Measurements from ENCODE around the gene COL4A1.

Gene COL4A1

DNA sequence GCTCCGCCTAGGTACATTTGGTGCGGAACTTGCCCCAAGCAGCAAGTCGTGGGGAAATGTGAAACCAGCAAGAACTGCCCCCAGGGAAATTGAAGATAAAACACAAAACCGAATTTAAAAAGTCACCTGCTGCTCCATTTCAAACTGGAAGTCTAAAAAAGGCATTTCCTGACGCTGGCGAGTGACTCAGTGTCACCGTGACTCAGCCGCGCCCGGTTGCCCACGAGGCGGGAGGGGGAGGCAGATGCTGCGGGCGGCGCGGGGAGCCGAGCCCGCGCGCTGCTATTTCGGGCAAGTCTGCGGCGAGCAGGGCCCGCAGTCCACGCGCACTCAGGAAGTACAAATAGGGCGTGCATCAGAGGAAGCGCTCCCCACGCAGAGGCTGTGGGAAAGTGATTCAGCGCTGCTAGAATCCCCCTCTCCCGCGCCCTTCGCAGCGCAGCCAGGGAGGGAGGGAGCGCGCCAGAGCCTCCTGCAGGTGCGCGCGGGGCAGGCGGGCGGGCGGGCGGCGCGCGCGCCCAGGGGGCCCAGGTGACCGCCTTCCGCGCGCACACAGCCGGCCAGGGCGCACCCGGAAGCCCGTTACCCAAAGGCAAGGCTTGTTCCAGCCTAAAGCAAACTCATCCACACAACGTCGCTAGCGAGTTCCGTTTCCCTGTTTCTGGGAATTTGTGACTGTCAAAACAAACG lies 168.8 kb downstream of the COL4A1 start:
- TF ChIP-seq POLR2AphosphoS5 (IDR thresholded peaks at IDR 0.05; ENCODE audit: low read depth, low read length) (no peak), FOXP2 (optimal IDR thresholded peaks at IDR 0.05; ENCODE audit: borderline replicate concordance, extremely low read depth, extremely low read length, insufficient read depth) (no peak), TAF1 (IDR thresholded peaks at IDR 0.05; ENCODE audit: borderline replicate concordance, insufficient read depth, low read length) (no peak), SIN3A (IDR thresholded peaks at IDR 0.05; ENCODE audit: borderline replicate concordance, insufficient read depth, low read length) (no peak)
- TF ChIP-seq, protein P1, sequence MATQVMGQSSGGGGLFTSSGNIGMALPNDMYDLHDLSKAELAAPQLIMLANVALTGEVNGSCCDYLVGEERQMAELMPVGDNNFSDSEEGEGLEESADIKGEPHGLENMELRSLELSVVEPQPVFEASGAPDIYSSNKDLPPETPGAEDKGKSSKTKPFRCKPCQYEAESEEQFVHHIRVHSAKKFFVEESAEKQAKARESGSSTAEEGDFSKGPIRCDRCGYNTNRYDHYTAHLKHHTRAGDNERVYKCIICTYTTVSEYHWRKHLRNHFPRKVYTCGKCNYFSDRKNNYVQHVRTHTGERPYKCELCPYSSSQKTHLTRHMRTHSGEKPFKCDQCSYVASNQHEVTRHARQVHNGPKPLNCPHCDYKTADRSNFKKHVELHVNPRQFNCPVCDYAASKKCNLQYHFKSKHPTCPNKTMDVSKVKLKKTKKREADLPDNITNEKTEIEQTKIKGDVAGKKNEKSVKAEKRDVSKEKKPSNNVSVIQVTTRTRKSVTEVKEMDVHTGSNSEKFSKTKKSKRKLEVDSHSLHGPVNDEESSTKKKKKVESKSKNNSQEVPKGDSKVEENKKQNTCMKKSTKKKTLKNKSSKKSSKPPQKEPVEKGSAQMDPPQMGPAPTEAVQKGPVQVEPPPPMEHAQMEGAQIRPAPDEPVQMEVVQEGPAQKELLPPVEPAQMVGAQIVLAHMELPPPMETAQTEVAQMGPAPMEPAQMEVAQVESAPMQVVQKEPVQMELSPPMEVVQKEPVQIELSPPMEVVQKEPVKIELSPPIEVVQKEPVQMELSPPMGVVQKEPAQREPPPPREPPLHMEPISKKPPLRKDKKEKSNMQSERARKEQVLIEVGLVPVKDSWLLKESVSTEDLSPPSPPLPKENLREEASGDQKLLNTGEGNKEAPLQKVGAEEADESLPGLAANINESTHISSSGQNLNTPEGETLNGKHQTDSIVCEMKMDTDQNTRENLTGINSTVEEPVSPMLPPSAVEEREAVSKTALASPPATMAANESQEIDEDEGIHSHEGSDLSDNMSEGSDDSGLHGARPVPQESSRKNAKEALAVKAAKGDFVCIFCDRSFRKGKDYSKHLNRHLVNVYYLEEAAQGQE (IDR thresholded peaks at IDR 0.05; ENCODE audit: insufficient read depth in 1 of 2, low read depth in 2 of 2, low read length in 2 of 2) = no peak

DNA sequence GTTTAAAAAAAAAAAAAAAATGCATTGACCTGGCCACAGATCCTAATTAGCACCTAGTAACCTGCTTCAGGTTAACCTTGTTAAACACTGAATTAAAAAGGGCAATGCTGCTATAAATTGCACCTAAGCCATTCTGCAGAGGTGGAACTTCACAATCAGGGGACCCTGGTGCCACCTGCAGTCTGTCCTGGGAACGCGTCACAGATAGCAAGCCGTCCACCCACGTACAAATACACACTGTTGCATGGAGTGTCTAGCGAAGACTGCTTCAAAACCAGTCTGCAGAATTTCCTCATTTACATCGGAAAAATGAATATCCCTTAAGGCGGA lies 169.3 kb downstream of the COL4A1 start:
- TF ChIP-seq, protein P1 (IDR thresholded peaks at IDR 0.05; ENCODE audit: insufficient read depth in 1 of 2, low read depth in 2 of 2, low read length in 2 of 2) = no peak
- TF ChIP-seq FOXP2 (optimal IDR thresholded peaks at IDR 0.05; ENCODE audit: borderline replicate concordance, extremely low read depth, extremely low read length, insufficient read depth) (no peak), POLR2AphosphoS5 (IDR thresholded peaks at IDR 0.05; ENCODE audit: low read depth, low read length) (no peak), SIN3A (IDR thresholded peaks at IDR 0.05; ENCODE audit: borderline replicate concordance, insufficient read depth, low read length) (no peak), TAF1 (IDR thresholded peaks at IDR 0.05; ENCODE audit: borderline replicate concordance, insufficient read depth, low read length) (no peak)

DNA sequence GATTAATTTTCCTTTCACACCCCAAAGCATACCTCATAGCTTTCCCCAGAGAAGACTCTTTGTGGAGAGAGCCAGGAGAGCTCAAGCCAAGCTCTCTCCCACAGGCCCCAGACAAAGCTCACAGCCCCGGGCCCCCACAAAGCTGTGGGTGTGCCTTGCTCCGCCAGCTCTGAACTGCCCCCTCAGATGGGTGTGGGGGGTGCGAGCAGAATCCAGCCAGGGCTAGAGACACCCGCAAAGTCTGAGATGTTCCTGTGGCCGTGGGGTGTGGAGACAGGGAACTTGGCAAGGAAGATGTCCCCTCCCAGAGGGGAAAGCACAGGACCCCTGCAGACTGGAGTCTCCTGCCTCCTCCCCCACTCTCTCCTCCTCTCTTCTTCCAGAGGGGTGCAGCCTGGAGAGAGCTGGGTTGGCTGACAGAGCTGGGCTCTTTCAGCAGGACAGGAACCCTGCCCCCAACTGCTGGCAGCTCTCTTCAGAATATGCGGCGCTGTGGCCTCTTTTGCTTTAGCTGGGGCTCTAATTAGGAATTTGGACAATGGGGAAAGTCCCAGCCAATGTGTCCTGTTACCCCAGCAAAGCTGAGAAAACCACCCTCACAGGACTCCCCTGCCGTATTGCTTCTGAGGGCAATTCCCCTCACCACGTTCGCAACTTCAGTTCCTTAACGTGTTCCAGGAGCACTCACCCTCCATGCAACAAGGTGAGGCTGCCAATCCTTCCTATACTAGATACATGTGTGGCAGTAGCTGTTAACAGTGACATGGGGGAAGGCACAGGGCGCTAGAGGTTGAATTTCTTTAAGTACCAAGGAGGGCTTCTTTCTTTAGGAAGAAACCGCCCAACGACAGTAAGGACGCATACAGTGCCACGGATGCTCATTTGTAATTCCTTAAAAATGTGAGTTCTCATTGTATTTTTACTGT lies 170.0 kb downstream of the COL4A1 start:
- TF ChIP-seq FOXP2 (optimal IDR thresholded peaks at IDR 0.05; ENCODE audit: borderline replicate concordance, extremely low read depth, extremely low read length, insufficient read depth) (no peak), TAF1 (IDR thresholded peaks at IDR 0.05; ENCODE audit: borderline replicate concordance, insufficient read depth, low read length) (no peak), POLR2AphosphoS5 (IDR thresholded peaks at IDR 0.05; ENCODE audit: low read depth, low read length) (no peak), SIN3A (IDR thresholded peaks at IDR 0.05; ENCODE audit: borderline replicate concordance, insufficient read depth, low read length) (no peak)
- TF ChIP-seq, protein P1 (IDR thresholded peaks at IDR 0.05; ENCODE audit: insufficient read depth in 1 of 2, low read depth in 2 of 2, low read length in 2 of 2) = no peak

DNA sequence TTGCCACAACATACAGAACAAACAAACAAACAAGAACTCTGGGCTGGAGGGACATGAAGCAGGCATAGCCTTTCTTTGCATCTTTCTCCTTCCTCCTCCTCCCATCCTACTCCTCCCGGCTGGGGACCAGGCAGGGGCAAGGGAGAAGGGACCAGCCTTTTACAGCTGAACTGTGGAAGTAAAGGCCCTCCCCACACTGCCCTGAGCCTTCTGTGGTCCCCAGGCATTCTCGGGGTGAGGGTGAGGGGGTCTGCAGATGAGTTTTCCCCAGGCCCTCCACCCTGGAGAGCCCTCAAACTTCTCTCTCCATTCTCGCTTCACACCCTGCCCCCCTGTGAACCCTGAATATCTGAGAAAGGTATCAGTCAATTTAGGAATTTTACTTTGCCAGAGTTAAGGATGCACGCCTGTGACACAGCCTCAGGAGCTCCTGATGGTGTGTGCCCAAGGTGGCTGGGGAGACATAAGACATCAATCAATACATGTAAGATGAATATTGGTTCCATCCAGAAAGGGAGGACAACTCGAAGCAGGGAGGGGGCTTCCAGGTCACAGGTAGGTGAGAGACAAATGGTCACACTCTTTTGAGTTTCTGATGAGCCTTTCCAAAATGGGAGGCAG lies 170.9 kb downstream of the COL4A1 start:
- no peak for TF ChIP-seq POLR2AphosphoS5 (IDR thresholded peaks at IDR 0.05; ENCODE audit: low read depth, low read length)
- TF ChIP-seq SIN3A (IDR thresholded peaks at IDR 0.05; ENCODE audit: borderline replicate concordance, insufficient read depth, low read length) = no peak
- TF ChIP-seq, protein P1 (IDR thresholded peaks at IDR 0.05; ENCODE audit: insufficient read depth in 1 of 2, low read depth in 2 of 2, low read length in 2 of 2) = no peak
- TF ChIP-seq FOXP2 (optimal IDR thresholded peaks at IDR 0.05; ENCODE audit: borderline replicate concordance, extremely low read depth, extremely low read length, insufficient read depth) = no peak
- TF ChIP-seq TAF1 (IDR thresholded peaks at IDR 0.05; ENCODE audit: borderline replicate concordance, insufficient read depth, low read length) = no peak
